Cardiac muscle cell (in vitro differentiated cells and primary cell): ENCODE data around the gene SLX4IP. TPM values are rescaled to one million over a fixed set of nuclear protein-coding genes. Genes with fewer than 3 reads are reported as not detected.

ENCODE experiments used
- DNase-seq, 2 donors: peaks; one replicate each; pipeline versions ENCODE4 v3.0.0 to v3.0.0-alpha.2; 2010 to 2017; ENCODE audit warnings: low read depth in 1 of 2, low spot score in 1 of 2
- H3K27ac ChIP-seq: fragments of 200-600 bp; sonication (generic); 2 replicates; pipeline ENCODE4 v1.5.1; 2016
- H3K27me3 ChIP-seq: fragments of 200-600 bp; sonication (generic); 2 replicates; pipeline ENCODE4 v1.6.0; 2016; ENCODE audit warnings: control low read depth
- H3K36me3 ChIP-seq: fragments of 200-600 bp; sonication (generic); 2 replicates; pipeline ENCODE4 v1.5.1; 2016; ENCODE audit warnings: control low read depth
- H3K4me1 ChIP-seq: fragments of 200-600 bp; sonication (generic); 2 replicates; pipeline ENCODE4 v1.8.1; 2017; ENCODE audit warnings: low read depth, mild to moderate bottlenecking, mixed run types
- H3K4me3 ChIP-seq: fragments of 200-600 bp; sonication (generic); 2 replicates; pipeline ENCODE4 v1.5.1; 2016; ENCODE audit warnings: mild to moderate bottlenecking
- H3K9me3 ChIP-seq: fragments of 200-600 bp; sonication (generic); 2 replicates; pipeline ENCODE4 v1.5.1; 2017; ENCODE audit warnings: low read depth, mild to moderate bottlenecking, control low read depth
- polyA plus RNA-seq: library from polyadenylated mRNA; unstranded; fragments of >200 nt; fragmentation: Nextera tagmentation; extraction: Ambion mirVana; gene quantifications from 2 replicates; pipeline ENCODE4 v1.2.1, GENCODE V29; 2016
- total RNA-seq: library from RNA; depleted of rRNA; stranded (reverse); fragments of >200 nt; gene quantifications from 2 replicates; pipeline ENCODE4 v1.2.3, GENCODE V29; 2016
- TF ChIP-seq, protein P1 (sequence below): IDR thresholded peaks from 2 replicates; pipeline ENCODE4 v1.5.1; 2012; ENCODE audit warnings: low read depth, mild to moderate bottlenecking, low read length

The SLX4IP gene
- total and polyA plus RNA-seq, 2 experiments from 2014 or later, result 2.5 to 4.1 TPM

DNA sequence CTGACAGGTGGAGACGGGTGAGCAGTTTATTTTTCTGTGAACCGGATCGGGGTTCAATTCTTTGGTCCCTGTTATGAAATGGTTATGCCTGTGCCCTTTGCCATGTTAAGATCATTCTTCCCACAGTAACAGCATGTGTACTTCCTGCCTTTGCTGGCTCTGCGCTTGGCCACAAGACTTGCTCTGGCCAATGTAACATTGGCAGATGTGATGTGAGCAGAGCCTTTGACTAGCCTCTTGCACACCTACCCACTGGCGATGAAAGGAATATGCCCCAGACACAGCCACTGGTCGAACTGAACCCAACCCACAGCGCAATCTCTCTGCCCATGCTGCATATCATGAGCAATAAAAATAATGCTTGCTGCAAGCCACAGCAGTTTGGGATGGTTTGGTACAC lies 206.8 kb downstream of the SLX4IP start:
- Histone ChIP-seq H3K4me3 (no peak overlapping the region), H3K4me1 (peaks cover 16% of the 10 kb centered on the region), H3K36me3 (peaks cover 76% of the 10 kb centered on the region), H3K27ac (peak overlapping the region; percentile 73), H3K9me3 (no peaks in the 10 kb centered on the region), H3K27me3 (no peaks in the 10 kb centered on the region)
- TF ChIP-seq, protein P1, sequence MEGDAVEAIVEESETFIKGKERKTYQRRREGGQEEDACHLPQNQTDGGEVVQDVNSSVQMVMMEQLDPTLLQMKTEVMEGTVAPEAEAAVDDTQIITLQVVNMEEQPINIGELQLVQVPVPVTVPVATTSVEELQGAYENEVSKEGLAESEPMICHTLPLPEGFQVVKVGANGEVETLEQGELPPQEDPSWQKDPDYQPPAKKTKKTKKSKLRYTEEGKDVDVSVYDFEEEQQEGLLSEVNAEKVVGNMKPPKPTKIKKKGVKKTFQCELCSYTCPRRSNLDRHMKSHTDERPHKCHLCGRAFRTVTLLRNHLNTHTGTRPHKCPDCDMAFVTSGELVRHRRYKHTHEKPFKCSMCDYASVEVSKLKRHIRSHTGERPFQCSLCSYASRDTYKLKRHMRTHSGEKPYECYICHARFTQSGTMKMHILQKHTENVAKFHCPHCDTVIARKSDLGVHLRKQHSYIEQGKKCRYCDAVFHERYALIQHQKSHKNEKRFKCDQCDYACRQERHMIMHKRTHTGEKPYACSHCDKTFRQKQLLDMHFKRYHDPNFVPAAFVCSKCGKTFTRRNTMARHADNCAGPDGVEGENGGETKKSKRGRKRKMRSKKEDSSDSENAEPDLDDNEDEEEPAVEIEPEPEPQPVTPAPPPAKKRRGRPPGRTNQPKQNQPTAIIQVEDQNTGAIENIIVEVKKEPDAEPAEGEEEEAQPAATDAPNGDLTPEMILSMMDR, result no peak
- no peak for DNase-seq

DNA sequence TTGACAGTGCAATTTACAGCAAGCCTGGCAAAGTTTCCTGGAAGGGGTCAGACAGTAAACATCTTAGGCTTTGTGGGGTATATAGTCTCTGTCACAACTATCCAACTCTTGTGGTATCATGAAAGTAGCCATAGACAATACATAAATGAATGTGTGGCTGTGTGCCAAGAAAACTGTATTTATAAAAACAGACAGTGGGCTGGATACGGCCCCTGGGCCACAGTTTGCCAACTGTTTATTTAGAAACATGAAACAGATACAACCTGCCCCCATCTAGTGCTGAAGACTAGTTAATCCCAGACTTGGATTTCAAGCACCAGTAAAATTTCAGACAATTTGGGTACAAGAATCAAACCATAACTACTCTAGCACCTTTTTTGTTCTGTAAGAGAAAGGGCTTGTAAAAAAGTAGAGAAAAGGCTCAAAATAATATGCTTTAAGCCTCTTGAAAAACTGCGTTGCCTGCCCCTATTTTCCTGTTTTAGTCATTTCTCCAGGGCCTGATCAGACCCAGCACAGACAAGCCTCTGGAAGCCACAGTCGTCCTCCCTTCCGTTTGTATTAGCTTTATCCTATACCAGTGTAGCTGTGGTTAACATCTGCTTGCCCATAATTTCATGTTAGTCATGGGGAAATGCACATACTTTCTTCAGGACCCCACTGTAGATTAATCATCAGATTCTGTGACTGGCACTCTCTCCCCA lies 207.9 kb downstream of the SLX4IP start:
- Histone ChIP-seq H3K4me3 (no peak overlapping the region), H3K36me3 (peaks cover 80% of the 10 kb centered on the region), H3K27ac (peak overlapping the region; percentile 73), H3K4me1 (peaks cover 16% of the 10 kb centered on the region), H3K9me3 (no peaks in the 10 kb centered on the region), H3K27me3 (no peaks in the 10 kb centered on the region)
- DNase-seq, result no peak
- TF ChIP-seq, protein P1, result no peak

DNA sequence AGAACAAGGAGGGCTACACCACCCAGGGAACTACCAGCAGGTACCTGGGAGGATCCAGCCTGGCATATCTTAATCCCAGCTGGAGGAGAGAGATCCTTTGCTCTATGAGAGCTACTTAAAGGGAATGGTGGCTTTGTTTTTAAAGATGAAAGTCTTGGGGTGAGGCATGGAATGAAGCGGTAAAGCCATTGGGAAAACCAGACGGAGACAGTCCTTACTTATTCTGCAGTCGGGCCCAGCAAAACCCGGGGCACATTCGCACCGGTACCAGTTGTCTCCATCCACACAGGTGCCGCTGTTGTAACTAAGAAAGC lies 208.4 kb downstream of the SLX4IP start:
- no peak for DNase-seq
- H3K4me1 ChIP-seq, result peaks cover 16% of the 10 kb centered on the region
- H3K36me3 ChIP-seq, result peaks cover 85% of the 10 kb centered on the region
- H3K9me3 ChIP-seq, result no peaks in the 10 kb centered on the region
- TF ChIP-seq, protein P1, result no peak
- no peaks in the 10 kb centered on the region for H3K27me3 ChIP-seq
- peak overlapping the region; percentile 73 for H3K27ac ChIP-seq
- H3K4me3 ChIP-seq, result no peak overlapping the region

DNA sequence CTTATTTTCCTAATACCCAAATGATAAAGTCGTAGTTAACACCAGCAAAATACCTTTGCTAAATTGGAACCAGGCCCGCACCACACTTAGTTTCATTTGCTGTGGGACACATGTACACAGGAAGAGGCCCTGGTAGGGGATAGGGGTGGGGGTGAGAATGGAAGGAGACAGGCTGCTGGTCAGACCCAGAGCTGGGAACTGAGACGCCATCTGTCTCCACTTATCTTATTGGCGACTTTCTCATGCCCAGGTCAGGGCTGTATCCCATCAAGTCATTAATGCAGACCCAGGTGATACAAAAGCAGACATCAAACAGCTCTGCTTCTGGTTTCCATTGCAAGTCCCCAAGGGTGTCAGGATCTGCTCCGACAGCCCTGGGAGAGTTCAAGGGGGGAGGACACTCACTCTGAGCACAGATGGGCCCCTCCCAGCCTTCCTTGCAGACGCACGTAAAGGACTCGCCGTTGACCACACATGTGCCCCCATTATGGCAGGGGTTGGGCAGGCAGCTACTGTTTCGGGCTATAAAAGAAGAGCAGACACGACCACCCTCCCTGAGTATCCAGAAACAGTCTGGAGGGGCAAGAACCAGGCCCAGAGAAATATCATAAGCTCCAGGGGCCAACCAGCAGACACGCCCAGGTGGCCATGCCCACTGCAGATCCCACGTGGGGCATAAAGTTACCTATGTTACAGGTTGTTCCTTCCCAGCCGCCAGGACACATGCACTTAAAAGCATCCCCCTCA lies 209.5 kb downstream of the SLX4IP start:
- TF ChIP-seq, protein P1, result no peak
- peaks cover 85% of the 10 kb centered on the region for H3K36me3 ChIP-seq
- peaks cover 16% of the 10 kb centered on the region for H3K4me1 ChIP-seq
- DNase-seq, result no peak
- H3K4me3 ChIP-seq, result no peak overlapping the region
- no peaks in the 10 kb centered on the region for H3K9me3 ChIP-seq
- peak overlapping the region; percentile 73 for H3K27ac ChIP-seq
- H3K27me3 ChIP-seq, result no peaks in the 10 kb centered on the region

DNA sequence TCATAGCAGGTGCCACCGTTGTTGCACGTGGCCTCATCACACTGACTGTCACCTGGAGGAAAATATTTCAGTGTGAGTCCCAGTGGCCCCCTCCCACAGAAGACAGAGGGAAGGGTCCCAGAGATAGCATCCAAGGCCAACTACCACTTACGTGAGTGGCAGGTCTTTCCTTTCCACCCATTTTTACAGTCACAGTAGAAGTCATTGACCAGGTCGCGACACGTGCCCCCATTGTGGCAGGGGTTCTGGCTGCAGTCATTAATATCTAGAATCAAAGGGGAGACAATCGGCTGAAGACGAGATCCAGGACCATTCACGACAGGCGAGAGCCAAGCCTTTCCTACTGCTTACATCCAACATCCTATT lies 210.1 kb downstream of the SLX4IP start:
- Histone ChIP-seq H3K36me3 (peaks cover 86% of the 10 kb centered on the region), H3K27ac (peak overlapping the region; percentile 73), H3K9me3 (no peaks in the 10 kb centered on the region), H3K4me3 (no peak overlapping the region), H3K4me1 (peaks cover 16% of the 10 kb centered on the region), H3K27me3 (no peaks in the 10 kb centered on the region)
- DNase-seq, result no peak
- TF ChIP-seq, protein P1, result no peak
